HEK293 (cell line): ENCODE measurements around the gene TP73.

Experiments used
- SCRT1 ChIP-seq: fragments of 450-650 bp; formaldehyde crosslinking; IDR thresholded peaks from 2 replicates; pipeline ENCODE4 v1.5.1; 2016; ENCODE audit warnings: missing biosample characterization, missing genetic modification characterization, borderline replicate concordance
- ZNF169 ChIP-seq: fragments of 450-650 bp; formaldehyde crosslinking; IDR thresholded peaks from 2 replicates; pipeline ENCODE4 v1.5.1; 2016; ENCODE audit warnings: missing biosample characterization, missing genetic modification characterization
- ZNF792 ChIP-seq: fragments of 450-650 bp; formaldehyde crosslinking; IDR thresholded peaks from 2 replicates; pipeline ENCODE4 v1.5.1; 2016; ENCODE audit warnings: missing biosample characterization, missing genetic modification characterization
- TF ChIP-seq, protein P1 (sequence below): fragments of 450-650 bp; formaldehyde crosslinking; IDR thresholded peaks from 2 replicates; pipeline ENCODE4 v1.5.1; 2016; ENCODE audit warnings: missing biosample characterization, missing genetic modification characterization, low read depth
- TF ChIP-seq, protein P2 (sequence below): fragments of 450-650 bp; formaldehyde crosslinking; IDR thresholded peaks from 2 replicates; pipeline ENCODE4 v1.5.1; 2016; ENCODE audit warnings: missing biosample characterization, missing genetic modification characterization

DNA sequence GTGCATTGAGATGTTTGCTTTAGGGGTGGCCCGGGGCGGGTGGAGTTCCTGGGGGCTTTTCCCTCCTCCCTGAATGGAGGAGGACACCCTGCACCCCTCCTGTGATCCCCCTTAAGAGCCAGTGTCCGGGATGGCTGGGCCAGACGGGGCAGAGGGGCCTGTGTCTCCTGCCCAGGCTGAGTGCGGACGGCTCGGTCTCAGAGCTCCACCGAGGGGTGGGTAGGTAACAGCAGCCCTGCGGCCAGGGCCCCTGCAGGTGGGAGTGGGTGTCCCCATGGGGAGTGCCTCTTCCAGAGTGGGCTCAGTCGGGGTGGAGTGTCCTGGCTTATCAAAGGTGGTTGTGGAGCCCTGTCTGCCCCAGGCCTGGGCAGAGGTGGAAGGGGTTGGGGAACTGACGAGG is 23.1 kb downstream of the TP73 start:
- TF ChIP-seq, protein P1, sequence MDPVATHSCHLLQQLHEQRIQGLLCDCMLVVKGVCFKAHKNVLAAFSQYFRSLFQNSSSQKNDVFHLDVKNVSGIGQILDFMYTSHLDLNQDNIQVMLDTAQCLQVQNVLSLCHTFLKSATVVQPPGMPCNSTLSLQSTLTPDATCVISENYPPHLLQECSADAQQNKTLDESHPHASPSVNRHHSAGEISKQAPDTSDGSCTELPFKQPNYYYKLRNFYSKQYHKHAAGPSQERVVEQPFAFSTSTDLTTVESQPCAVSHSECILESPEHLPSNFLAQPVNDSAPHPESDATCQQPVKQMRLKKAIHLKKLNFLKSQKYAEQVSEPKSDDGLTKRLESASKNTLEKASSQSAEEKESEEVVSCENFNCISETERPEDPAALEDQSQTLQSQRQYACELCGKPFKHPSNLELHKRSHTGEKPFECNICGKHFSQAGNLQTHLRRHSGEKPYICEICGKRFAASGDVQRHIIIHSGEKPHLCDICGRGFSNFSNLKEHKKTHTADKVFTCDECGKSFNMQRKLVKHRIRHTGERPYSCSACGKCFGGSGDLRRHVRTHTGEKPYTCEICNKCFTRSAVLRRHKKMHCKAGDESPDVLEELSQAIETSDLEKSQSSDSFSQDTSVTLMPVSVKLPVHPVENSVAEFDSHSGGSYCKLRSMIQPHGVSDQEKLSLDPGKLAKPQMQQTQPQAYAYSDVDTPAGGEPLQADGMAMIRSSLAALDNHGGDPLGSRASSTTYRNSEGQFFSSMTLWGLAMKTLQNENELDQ (tag by site-specific recombination) = no peak
- TF ChIP-seq ZNF792 (tag by site-specific recombination) (no peak), ZNF169 (tag by site-specific recombination) (no peak), SCRT1 (tag by site-specific recombination) (no peak)
- TF ChIP-seq, protein P2, sequence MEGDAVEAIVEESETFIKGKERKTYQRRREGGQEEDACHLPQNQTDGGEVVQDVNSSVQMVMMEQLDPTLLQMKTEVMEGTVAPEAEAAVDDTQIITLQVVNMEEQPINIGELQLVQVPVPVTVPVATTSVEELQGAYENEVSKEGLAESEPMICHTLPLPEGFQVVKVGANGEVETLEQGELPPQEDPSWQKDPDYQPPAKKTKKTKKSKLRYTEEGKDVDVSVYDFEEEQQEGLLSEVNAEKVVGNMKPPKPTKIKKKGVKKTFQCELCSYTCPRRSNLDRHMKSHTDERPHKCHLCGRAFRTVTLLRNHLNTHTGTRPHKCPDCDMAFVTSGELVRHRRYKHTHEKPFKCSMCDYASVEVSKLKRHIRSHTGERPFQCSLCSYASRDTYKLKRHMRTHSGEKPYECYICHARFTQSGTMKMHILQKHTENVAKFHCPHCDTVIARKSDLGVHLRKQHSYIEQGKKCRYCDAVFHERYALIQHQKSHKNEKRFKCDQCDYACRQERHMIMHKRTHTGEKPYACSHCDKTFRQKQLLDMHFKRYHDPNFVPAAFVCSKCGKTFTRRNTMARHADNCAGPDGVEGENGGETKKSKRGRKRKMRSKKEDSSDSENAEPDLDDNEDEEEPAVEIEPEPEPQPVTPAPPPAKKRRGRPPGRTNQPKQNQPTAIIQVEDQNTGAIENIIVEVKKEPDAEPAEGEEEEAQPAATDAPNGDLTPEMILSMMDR = no peak
